Keratinocyte (primary cell): Measurements from ENCODE around the gene RPS27. TPM values are rescaled to one million over a fixed set of nuclear protein-coding genes. Genes with fewer than 3 reads are reported as not detected.

ENCODE experiments used
- DNase-seq: peaks from one replicate; pipeline ENCODE4 v3.0.0-alpha.2; 2011; ENCODE audit warnings: low read depth, missing footprints, low spot score
- FAIRE-seq: peaks from 2 replicates; lab custom pipeline; 2011; peaks lifted over from hg19 to GRCh38; lab: Jason Lieb, UNC
- H2AFZ ChIP-seq: 2 replicates; pipeline ENCODE4 v1.6.0; 2012; ENCODE audit warnings: low read length, control low read depth, inconsistent platforms; ENCODE audit not compliant: control insufficient read depth
- H3K27ac ChIP-seq: 2 replicates; pipeline ENCODE4 v1.5.1; 2011; ENCODE audit warnings: low read length; ENCODE audit not compliant: control insufficient read depth, insufficient read depth
- H3K27me3 ChIP-seq: 3 replicates; pipeline ENCODE4 v1.6.0; 2011; ENCODE audit warnings: low read length; ENCODE audit not compliant: control insufficient read depth, insufficient read depth; ENCODE audit errors: extremely low read depth
- H3K36me3 ChIP-seq, 2 experiments: 2 replicates in 1 of 2; 3 replicates in 1 of 2; pipeline ENCODE4 v1.5.1; 2011; ENCODE audit warnings: low read length in 2 of 2, mild to moderate bottlenecking in 1 of 2; ENCODE audit not compliant: control insufficient read depth in 2 of 2, insufficient read depth in 2 of 2; ENCODE audit errors: extremely low read depth in 1 of 2
- H3K4me1 ChIP-seq: 3 replicates; pipeline ENCODE4 v1.5.1; 2011; ENCODE audit warnings: low read length; ENCODE audit not compliant: control insufficient read depth, insufficient read depth; ENCODE audit errors: extremely low read depth
- H3K4me2 ChIP-seq: 3 replicates; pipeline ENCODE4 v1.6.0; 2011; ENCODE audit warnings: low read depth, low read length; ENCODE audit not compliant: control insufficient read depth, insufficient read depth; ENCODE audit errors: extremely low read depth
- H3K4me3 ChIP-seq, 3 experiments: fragments of 200-600 bp in 1 of 3; sonication (generic) in 1 of 3; 2 replicates in 2 of 3; 3 replicates in 1 of 3; pipeline ENCODE4 v1.5.1; 2011 to 2016; ENCODE audit warnings: low read length in 3 of 3, mild to moderate bottlenecking in 3 of 3, control low read depth in 2 of 3, inconsistent platforms in 1 of 3, low read depth in 1 of 3, mixed read lengths in 1 of 3, mixed run types in 1 of 3, moderate library complexity in 1 of 3; ENCODE audit not compliant: control insufficient read depth in 2 of 3, insufficient read depth in 2 of 3; ENCODE audit errors: extremely low read depth in 1 of 3
- H3K79me2 ChIP-seq: 2 replicates; pipeline ENCODE4 v1.6.0; 2012; ENCODE audit warnings: low read length; ENCODE audit not compliant: control insufficient read depth, insufficient read depth
- H3K9ac ChIP-seq: 3 replicates; pipeline ENCODE4 v1.6.0; 2011; ENCODE audit warnings: low read length; ENCODE audit not compliant: control insufficient read depth, insufficient read depth; ENCODE audit errors: extremely low read depth
- H3K9me1 ChIP-seq: 3 replicates; pipeline ENCODE4 v1.6.0; 2011; ENCODE audit warnings: low read length; ENCODE audit not compliant: control insufficient read depth, insufficient read depth; ENCODE audit errors: extremely low read depth
- H3K9me3 ChIP-seq: 2 replicates; pipeline ENCODE4 v1.5.1; 2012; ENCODE audit warnings: low read depth, low read length; ENCODE audit not compliant: control insufficient read depth
- H4K20me1 ChIP-seq: 3 replicates; pipeline ENCODE4 v1.6.0; 2011; ENCODE audit warnings: low read length; ENCODE audit not compliant: control insufficient read depth, insufficient read depth; ENCODE audit errors: extremely low read depth
- EZH2 ChIP-seq: IDR thresholded peaks from one replicate; pipeline ENCODE4 v1.6.1; 2012; ENCODE audit warnings: inconsistent platforms, mild to moderate bottlenecking, low read length, moderate library complexity
- dilution Hi-C: fragments of 300-500 bp; cut with MboI; formaldehyde crosslinking; loops from one replicate; pipeline ENCODE4 v1.7.0; 2020; ENCODE audit warnings: low sequenced_read_pairs; ENCODE audit not compliant: extremely low pct_ligation_motif_present
- polyA plus RNA-seq, 5 experiments: library from polyadenylated mRNA; depleted of rRNA in 3 of 5; stranded (reverse) in 3 of 5; stranded (forward) in 1 of 5; unstranded in 1 of 5; fragments of >200 nt; gene quantifications; 1 replicate in 1 of 5; 2 replicates in 3 of 5; 3 replicates in 1 of 5; pipeline versions ENCODE4 v1.2.1 to v1.2.3, GENCODE V29; 2011 to 2012; ENCODE audit warnings: missing spikeins in 2 of 5, low read depth in 1 of 5, low replicate concordance in 1 of 5
- TF ChIP-seq, protein P1 (sequence below), 3 experiments: IDR thresholded peaks in 1 of 3; conservative IDR thresholded peaks in 1 of 3; optimal IDR thresholded peaks in 1 of 3; 2 replicates in 2 of 3; 3 replicates in 1 of 3; pipeline versions ENCODE3 to v1.5.1; 2011; ENCODE audit warnings: low read length in 3 of 3, mild to moderate bottlenecking in 3 of 3, moderate library complexity in 2 of 3, control low read depth in 1 of 3, inconsistent platforms in 1 of 3; ENCODE audit not compliant: insufficient read depth in 2 of 3; ENCODE audit errors: extremely low read depth in 1 of 3

Gene RPS27
- polyA plus RNA-seq, 1 donor (not counting 4 experiments of a cell fraction or from before 2014, with no cell fraction given), result 5,112 TPM

DNA sequence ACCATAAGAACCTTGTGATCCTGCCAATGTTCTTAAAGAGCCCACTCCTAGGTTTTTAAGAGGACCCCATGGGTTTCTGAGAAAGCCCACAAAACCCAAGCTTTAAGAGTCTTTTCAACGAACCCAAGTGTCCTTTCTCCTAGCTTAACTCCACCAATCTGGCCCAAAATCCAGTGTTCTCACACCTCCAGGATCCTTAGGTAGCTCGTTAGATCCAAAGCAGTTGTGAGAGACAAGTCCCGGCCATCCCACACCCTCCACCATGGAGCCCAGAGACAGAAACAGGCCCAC, 45.8 kb upstream of the RPS27 start:
- DNase-seq, result no peak
- Histone ChIP-seq H3K79me2 (peaks cover 22% of the 10 kb centered on the region), H3K36me3 (peaks cover 20 to 35% of the 10 kb centered on the region in 2 experiments), H2AFZ (no peak overlapping the region), H3K4me2 (peak overlapping the region; percentile 92), H3K9ac (no peak overlapping the region), H3K27me3 (no peaks in the 10 kb centered on the region), H3K9me3 (no peaks in the 10 kb centered on the region), H3K27ac (no peak overlapping the region), H4K20me1 (no peaks in the 10 kb centered on the region), H3K4me1 (peaks cover 10% of the 10 kb centered on the region), H3K4me3 (peak overlapping the region in 1 of 3 experiments; percentile 75), H3K9me1 (no peaks in the 10 kb centered on the region)
- dilution Hi-C loops, result no loop called here
- no peak for TF ChIP-seq EZH2
- TF ChIP-seq, protein P1, sequence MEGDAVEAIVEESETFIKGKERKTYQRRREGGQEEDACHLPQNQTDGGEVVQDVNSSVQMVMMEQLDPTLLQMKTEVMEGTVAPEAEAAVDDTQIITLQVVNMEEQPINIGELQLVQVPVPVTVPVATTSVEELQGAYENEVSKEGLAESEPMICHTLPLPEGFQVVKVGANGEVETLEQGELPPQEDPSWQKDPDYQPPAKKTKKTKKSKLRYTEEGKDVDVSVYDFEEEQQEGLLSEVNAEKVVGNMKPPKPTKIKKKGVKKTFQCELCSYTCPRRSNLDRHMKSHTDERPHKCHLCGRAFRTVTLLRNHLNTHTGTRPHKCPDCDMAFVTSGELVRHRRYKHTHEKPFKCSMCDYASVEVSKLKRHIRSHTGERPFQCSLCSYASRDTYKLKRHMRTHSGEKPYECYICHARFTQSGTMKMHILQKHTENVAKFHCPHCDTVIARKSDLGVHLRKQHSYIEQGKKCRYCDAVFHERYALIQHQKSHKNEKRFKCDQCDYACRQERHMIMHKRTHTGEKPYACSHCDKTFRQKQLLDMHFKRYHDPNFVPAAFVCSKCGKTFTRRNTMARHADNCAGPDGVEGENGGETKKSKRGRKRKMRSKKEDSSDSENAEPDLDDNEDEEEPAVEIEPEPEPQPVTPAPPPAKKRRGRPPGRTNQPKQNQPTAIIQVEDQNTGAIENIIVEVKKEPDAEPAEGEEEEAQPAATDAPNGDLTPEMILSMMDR (optimal IDR thresholded peaks at IDR 0.05 in 1 of 3, IDR thresholded peaks at IDR 0.05 in 1 of 3, conservative IDR thresholded peaks at IDR 0.05 in 1 of 3; ENCODE audit: extremely low read depth in 1 of 3, insufficient read depth in 2 of 3, low read length in 3 of 3), result no peak
- FAIRE-seq, result no peak

DNA sequence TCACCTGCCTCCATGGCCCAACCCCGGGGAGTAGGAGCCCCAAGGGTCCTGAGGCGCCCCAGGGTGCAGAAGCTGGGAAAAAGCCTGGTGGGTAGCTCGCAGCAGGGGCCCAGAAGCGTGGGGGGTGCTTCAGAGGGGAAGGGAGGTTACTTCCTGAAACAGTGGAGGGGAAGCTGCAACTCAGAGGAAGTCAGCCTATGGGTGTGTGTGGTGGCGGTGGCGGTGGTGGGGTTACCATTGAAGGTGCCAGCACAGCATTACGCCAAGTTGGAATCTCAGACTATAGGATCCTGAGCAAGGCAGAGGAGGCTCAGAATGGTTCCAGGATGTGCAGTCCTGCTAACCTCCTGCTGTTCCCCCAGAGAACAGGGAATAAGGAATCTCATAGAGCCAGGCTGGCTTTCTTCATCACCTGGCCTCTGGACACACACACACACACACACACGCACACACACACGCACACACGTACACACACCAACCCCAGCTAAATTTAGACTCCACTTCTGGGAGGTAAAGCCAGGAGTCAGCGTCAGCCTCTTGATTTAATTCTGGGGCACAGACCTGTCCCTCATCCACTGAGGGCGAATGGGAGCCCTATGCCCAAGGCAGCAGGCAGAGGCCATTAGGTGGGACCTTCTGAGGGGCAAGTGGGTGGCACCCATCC, 45.3 kb upstream of the RPS27 start:
- FAIRE-seq, result no peak
- dilution Hi-C loops, result no loop called here
- H4K20me1 ChIP-seq, result no peaks in the 10 kb centered on the region
- H3K27ac ChIP-seq, result peak overlapping the region; percentile 80
- peaks cover 20 to 35% of the 10 kb centered on the region in 2 experiments for H3K36me3 ChIP-seq
- no peaks in the 10 kb centered on the region for H3K9me1 ChIP-seq
- no peaks in the 10 kb centered on the region for H3K9me3 ChIP-seq
- peak overlapping the region; percentile 70 for H2AFZ ChIP-seq
- no peak for DNase-seq
- H3K4me2 ChIP-seq, result peak overlapping the region; percentile 92
- H3K4me1 ChIP-seq, result peaks cover 10% of the 10 kb centered on the region
- peaks cover 22% of the 10 kb centered on the region for H3K79me2 ChIP-seq
- TF ChIP-seq EZH2, result no peak
- TF ChIP-seq, protein P1 (optimal IDR thresholded peaks at IDR 0.05 in 1 of 3, IDR thresholded peaks at IDR 0.05 in 1 of 3, conservative IDR thresholded peaks at IDR 0.05 in 1 of 3; ENCODE audit: extremely low read depth in 1 of 3, insufficient read depth in 2 of 3, low read length in 3 of 3), result no peak
- peak overlapping the region; percentile 75 to 88 (median 79) for H3K4me3 ChIP-seq
- H3K9ac ChIP-seq, result peak overlapping the region; percentile 82
- no peaks in the 10 kb centered on the region for H3K27me3 ChIP-seq
